SH-SY5Y (cell line): ENCODE results near the gene DPPA2.

Experiments used
- GATA2 ChIP-seq: IDR thresholded peaks from 2 replicates; pipeline ENCODE4 v1.6.1; 2011; ENCODE audit warnings: mild to moderate bottlenecking, low read depth, low read length
- GATA3 ChIP-seq: IDR thresholded peaks from 2 replicates; pipeline ENCODE4 v1.6.1; 2011; ENCODE audit warnings: low read depth, mild to moderate bottlenecking, low read length, moderate library complexity

GRCh38 chr3:109355625-109356441 is 39.5 kb upstream of the DPPA2 start:
- TF ChIP-seq GATA2 (no peak), GATA3 (no peak)
